PC-3 (cell line): ENCODE data around the gene ANKS1B. TPM values are rescaled to one million over a fixed set of nuclear protein-coding genes. Genes with fewer than 3 reads are reported as not detected.

Source experiments
- ATAC-seq: fragments of 200-7000 bp; cut with Tn5 transposase; 2 replicates; pipeline ENCODE4 v1.9.1; 2020; ENCODE audit warnings: mild to moderate bottlenecking, moderate library complexity
- BruUV-seq: library from RNA; stranded (reverse); fragments of 400-500 nt; replicated peaks from 2 replicates; lab custom pipeline; 2021; lab: Mats Ljungman, UMichigan
- CTCF ChIA-PET: fragments of 300-600 bp; sonication (Branson Sonifier 250); formaldehyde crosslinking; loops from one replicate; lab custom pipeline; 2022; ENCODE audit warnings: antibody characterized with exemption; lab: Charles Lee
- POLR2A ChIA-PET: fragments of 300-600 bp; sonication (Branson Sonifier 250); formaldehyde crosslinking; loops from one replicate; lab custom pipeline; 2022; ENCODE audit warnings: antibody characterized with exemption; ENCODE audit not compliant: unreplicated experiment; lab: Charles Lee
- DNase-seq: peaks from one replicate; pipeline ENCODE4 v3.0.0-alpha.2; 2015
- H2AFZ ChIP-seq: fragments of 300-600 bp; sonication (generic); 2 replicates; pipeline ENCODE4 v1.6.0; 2016; ENCODE audit warnings: antibody characterized with exemption, low read length
- H3F3A ChIP-seq: fragments of 300-600 bp; sonication (generic); one replicate; pipeline ENCODE4 v1.6.0; 2017; ENCODE audit warnings: antibody characterized with exemption, low read length, control low read depth, mild to moderate bottlenecking; ENCODE audit not compliant: unreplicated experiment
- H3K27ac ChIP-seq: fragments of 300-600 bp; sonication (generic); 2 replicates; pipeline ENCODE4 v1.5.1; 2016; ENCODE audit warnings: mild to moderate bottlenecking, low read length
- H3K27me3 ChIP-seq: fragments of 300-600 bp; sonication (generic); 2 replicates; pipeline ENCODE4 v1.6.1; 2016; ENCODE audit warnings: low read length, mixed read lengths
- H3K36me3 ChIP-seq: fragments of 300-600 bp; sonication (generic); 2 replicates; pipeline ENCODE4 v1.6.1; 2016; ENCODE audit warnings: low read depth, mixed run types, low read length, mixed read lengths
- H3K4me1 ChIP-seq: fragments of 300-600 bp; sonication (generic); 2 replicates; pipeline ENCODE4 v1.5.1; 2016; ENCODE audit warnings: low read length; ENCODE audit not compliant: insufficient read depth
- H3K4me2 ChIP-seq: fragments of 300-600 bp; sonication (generic); 2 replicates; pipeline ENCODE4 v1.6.0; 2016; ENCODE audit warnings: low read length
- H3K4me3 ChIP-seq: fragments of 300-600 bp; sonication (generic); 2 replicates; pipeline ENCODE4 v1.5.1; 2016; ENCODE audit warnings: mild to moderate bottlenecking, low read length, mixed read lengths
- H3K79me2 ChIP-seq: fragments of 300-600 bp; sonication (generic); 2 replicates; pipeline ENCODE4 v1.6.1; 2017; ENCODE audit warnings: low read length, mixed read lengths
- H3K9ac ChIP-seq: fragments of 300-600 bp; sonication (generic); 2 replicates; pipeline ENCODE4 v1.6.0; 2016; ENCODE audit warnings: mild to moderate bottlenecking, low read length
- H3K9me2 ChIP-seq: fragments of 300-600 bp; sonication (generic); replicated peaks from 2 replicates; pipeline ENCODE4 v1.6.1; 2016; ENCODE audit warnings: mixed run types, low read length, mixed read lengths
- H3K9me3 ChIP-seq: fragments of 300-600 bp; sonication (generic); 2 replicates; pipeline ENCODE4 v1.6.1; 2016; ENCODE audit warnings: low read length, mixed read lengths
- H4K20me1 ChIP-seq: fragments of 300-600 bp; sonication (generic); 2 replicates; pipeline ENCODE4 v1.6.1; 2016; ENCODE audit warnings: low read length, mixed read lengths
- EZH2 ChIP-seq: fragments of 300-600 bp; sonication (generic); IDR thresholded peaks from one replicate; pipeline ENCODE4 v1.6.1; 2017; ENCODE audit warnings: antibody characterized with exemption, mild to moderate bottlenecking, low read length; ENCODE audit not compliant: unreplicated experiment
- EZH2phosphoT487 ChIP-seq: fragments of 300-600 bp; sonication (generic); IDR thresholded peaks from 2 replicates; pipeline ENCODE4 v1.6.1; 2018; ENCODE audit warnings: mild to moderate bottlenecking, antibody characterized with exemption, low read length, borderline replicate concordance
- intact Hi-C: fragments of 100-400 bp; cut with micrococcal nuclease; formaldehyde crosslinking; loops from 2 replicates; pipeline ENCODE4 v1.9.0; 2023
- total RNA-seq: library from RNA; depleted of rRNA; stranded (reverse); fragments of >200 nt; gene quantifications from 2 replicates; pipeline ENCODE4 v1.2.3, GENCODE V29; 2014
- TF ChIP-seq, protein P1 (sequence below): fragments of 300-600 bp; sonication (generic); conservative IDR thresholded peaks from 2 replicates; pipeline ENCODE4 v1.5.1; 2017; ENCODE audit warnings: antibody characterized with exemption, low read depth, mild to moderate bottlenecking, low read length

The ANKS1B gene
- total RNA-seq, 1 experiment from 2014 or later: 0.07 TPM

DNA sequence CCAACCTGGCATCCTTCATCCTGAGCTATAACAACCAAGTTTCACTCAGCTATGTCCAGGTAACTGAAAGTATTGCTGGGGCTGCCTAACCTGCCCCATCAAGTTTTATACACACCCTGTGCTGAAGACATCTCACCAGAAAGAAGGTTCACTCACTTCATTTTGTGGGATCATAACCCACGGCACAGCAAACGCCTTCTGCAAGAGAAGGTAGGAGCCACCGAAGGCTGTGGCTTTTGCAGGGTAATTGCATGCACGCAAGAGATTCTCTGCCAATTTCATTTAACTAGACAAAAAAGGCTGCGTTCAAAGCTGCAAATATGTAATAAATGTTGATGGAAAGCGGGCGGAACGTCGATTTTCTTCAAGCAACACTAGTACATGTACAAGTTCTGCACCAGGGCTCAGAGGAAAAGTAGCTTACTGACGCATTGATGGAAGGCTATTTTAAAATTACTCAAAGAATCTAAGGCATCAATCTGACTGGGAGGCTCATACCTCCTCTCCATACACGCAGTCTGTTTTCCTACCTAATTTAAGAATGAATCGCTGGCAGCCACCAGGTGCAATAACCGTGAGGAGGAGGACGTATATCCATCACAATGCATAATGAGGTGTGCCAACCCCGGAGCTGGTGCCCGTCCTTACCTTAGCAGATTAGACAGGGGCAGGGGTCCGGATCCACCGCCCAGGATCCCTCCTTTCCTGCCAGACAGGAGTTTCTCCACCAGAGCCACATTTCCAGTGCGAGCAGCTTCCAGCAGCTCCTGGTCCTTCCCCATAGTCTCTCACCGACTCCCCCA lies 1.1 kb downstream of the ANKS1B start:
- Histone ChIP-seq H3K4me2 (peak overlapping the region; percentile 81), H3K4me3 (no peak overlapping the region), H3K36me3 (no peaks in the 10 kb centered on the region), H3K27me3 (peaks cover 62% of the 10 kb centered on the region), H3K9ac (no peak overlapping the region), H4K20me1 (no peaks in the 10 kb centered on the region), H3K9me3 (no peaks in the 10 kb centered on the region), H2AFZ (no peak overlapping the region), H3K27ac (no peak overlapping the region), H3K9me2 (no peaks in the 10 kb centered on the region), H3K79me2 (no peaks in the 10 kb centered on the region), H3F3A (no peaks in the 10 kb centered on the region), H3K4me1 (0 out of 2 replicates have a peak, but pooled peaks cover 4% of the 10 kb centered on the region)
- intact Hi-C loops: loop anchor here (2.0 to 10.0 kb wide), 2 partner anchors 173 to 241 kb away; no protein-coding TSS in a partner anchor
- CTCF ChIA-PET: no interaction called here
- BruUV-seq: no TSS peak
- POLR2A ChIA-PET: interaction anchor here (0.6 kb wide), 1 partner anchor 15 kb away, joined by 3 read pairs; no protein-coding TSS in a partner anchor
- no peak for DNase-seq
- ATAC-seq: peak; percentile 8; the same call in 1 of the 2 replicates
- no peak for TF ChIP-seq EZH2
- TF ChIP-seq, protein P1, sequence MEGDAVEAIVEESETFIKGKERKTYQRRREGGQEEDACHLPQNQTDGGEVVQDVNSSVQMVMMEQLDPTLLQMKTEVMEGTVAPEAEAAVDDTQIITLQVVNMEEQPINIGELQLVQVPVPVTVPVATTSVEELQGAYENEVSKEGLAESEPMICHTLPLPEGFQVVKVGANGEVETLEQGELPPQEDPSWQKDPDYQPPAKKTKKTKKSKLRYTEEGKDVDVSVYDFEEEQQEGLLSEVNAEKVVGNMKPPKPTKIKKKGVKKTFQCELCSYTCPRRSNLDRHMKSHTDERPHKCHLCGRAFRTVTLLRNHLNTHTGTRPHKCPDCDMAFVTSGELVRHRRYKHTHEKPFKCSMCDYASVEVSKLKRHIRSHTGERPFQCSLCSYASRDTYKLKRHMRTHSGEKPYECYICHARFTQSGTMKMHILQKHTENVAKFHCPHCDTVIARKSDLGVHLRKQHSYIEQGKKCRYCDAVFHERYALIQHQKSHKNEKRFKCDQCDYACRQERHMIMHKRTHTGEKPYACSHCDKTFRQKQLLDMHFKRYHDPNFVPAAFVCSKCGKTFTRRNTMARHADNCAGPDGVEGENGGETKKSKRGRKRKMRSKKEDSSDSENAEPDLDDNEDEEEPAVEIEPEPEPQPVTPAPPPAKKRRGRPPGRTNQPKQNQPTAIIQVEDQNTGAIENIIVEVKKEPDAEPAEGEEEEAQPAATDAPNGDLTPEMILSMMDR: no peak
- TF ChIP-seq EZH2phosphoT487: no peak

DNA sequence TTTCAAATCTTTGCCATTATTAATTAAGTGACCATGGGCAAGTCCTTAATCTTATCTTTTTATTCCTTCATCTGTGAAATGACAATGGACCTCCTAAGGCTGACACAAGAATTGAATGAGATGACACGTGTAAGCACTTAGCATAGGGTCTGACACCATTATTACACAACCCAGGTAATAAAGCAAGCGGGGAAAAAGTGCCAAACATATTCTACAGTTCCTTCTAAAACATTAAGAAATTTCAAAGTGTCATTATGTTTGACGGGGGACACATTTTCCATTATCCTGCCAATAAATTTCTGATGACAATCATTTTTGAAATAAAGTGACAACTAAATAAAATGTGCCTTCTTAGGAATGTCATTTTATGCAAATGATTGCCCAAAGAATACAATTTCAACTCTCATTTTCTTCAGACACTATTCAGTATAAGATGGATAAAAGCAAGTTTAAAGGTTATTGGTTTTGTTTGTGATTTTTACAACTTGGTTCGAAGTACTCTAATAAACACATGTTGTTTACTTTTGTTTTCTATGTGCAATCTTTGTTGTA lies 3.0 kb downstream of the ANKS1B start:
- no peak for ATAC-seq
- peaks cover 73% of the 10 kb centered on the region for H3K27me3 ChIP-seq

More for the DNA sequence above, 3.0 kb downstream of the ANKS1B start:
- no peaks in the 10 kb centered on the region for H3K79me2 ChIP-seq
- TF ChIP-seq EZH2: no peak
- no peak for TF ChIP-seq EZH2phosphoT487
- TF ChIP-seq, protein P1: no peak
- no peaks in the 10 kb centered on the region for H3K36me3 ChIP-seq
- intact Hi-C loops: loop anchor here (10.0 kb wide), 1 partner anchor 243 kb away; no protein-coding TSS in a partner anchor
- BruUV-seq: no TSS peak
- 0 out of 2 replicates have a peak, but pooled peaks cover 4% of the 10 kb centered on the region for H3K4me1 ChIP-seq
- DNase-seq: no peak
- no peaks in the 10 kb centered on the region for H3K9me3 ChIP-seq
- ChIA-PET POLR2A (no interaction called here), CTCF (no interaction called here)
- H3K4me2 ChIP-seq: no peak overlapping the region
- no peaks in the 10 kb centered on the region for H4K20me1 ChIP-seq
- no peaks in the 10 kb centered on the region for H3F3A ChIP-seq
- no peak overlapping the region for H3K27ac ChIP-seq
- H3K9ac ChIP-seq: no peak overlapping the region
- no peaks in the 10 kb centered on the region for H3K9me2 ChIP-seq
- no peak overlapping the region for H3K4me3 ChIP-seq
- no peak overlapping the region for H2AFZ ChIP-seq
